ENCODE measurements around the gene AGBL1.

The AGBL1 gene

DNA sequence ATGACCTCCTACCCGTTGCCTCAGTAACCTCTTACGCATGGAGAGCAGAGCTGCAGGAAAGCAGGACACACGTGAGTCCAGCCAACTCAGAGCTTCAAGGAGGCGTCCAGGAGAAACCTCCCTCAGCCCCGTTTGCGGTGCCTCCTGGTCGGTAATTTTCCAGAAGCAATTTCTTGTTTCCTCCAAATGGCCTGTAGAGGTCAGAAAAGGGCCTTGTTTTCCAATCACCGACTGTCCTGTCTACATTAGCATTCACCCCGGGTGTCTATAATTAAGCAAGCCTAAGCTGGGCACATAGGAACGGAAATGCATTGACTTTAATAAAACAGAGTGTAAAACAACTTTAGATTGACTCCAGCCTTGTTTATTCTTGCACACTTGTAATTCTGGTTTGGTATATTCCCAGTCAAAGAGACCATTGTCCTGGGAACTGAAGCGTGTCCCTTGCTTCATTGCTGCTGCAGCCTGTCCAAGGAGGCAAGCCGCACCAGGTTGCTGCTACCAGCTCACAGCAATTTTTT is 836.2 kb downstream of the AGBL1 start:
- H3K27ac Mint-ChIP-seq: no peak overlapping the region
- no peaks in the 10 kb centered on the region for H3K4me1 Mint-ChIP-seq
- peaks cover 10% of the 10 kb centered on the region for H3K27me3 Mint-ChIP-seq (ENCODE audit: low read depth)
- no peaks in the 10 kb centered on the region for H3K36me3 Mint-ChIP-seq (ENCODE audit: low read depth)
- H3K9me3 Mint-ChIP-seq: no peaks in the 10 kb centered on the region
- no peak overlapping the region for H3K4me3 Mint-ChIP-seq
- TF ChIP-seq, protein P1, sequence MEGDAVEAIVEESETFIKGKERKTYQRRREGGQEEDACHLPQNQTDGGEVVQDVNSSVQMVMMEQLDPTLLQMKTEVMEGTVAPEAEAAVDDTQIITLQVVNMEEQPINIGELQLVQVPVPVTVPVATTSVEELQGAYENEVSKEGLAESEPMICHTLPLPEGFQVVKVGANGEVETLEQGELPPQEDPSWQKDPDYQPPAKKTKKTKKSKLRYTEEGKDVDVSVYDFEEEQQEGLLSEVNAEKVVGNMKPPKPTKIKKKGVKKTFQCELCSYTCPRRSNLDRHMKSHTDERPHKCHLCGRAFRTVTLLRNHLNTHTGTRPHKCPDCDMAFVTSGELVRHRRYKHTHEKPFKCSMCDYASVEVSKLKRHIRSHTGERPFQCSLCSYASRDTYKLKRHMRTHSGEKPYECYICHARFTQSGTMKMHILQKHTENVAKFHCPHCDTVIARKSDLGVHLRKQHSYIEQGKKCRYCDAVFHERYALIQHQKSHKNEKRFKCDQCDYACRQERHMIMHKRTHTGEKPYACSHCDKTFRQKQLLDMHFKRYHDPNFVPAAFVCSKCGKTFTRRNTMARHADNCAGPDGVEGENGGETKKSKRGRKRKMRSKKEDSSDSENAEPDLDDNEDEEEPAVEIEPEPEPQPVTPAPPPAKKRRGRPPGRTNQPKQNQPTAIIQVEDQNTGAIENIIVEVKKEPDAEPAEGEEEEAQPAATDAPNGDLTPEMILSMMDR (IDR thresholded peaks at IDR 0.05; ENCODE audit: unreplicated experiment in 3 of 3): peak; percentile 50 to 61 (median 60)

DNA sequence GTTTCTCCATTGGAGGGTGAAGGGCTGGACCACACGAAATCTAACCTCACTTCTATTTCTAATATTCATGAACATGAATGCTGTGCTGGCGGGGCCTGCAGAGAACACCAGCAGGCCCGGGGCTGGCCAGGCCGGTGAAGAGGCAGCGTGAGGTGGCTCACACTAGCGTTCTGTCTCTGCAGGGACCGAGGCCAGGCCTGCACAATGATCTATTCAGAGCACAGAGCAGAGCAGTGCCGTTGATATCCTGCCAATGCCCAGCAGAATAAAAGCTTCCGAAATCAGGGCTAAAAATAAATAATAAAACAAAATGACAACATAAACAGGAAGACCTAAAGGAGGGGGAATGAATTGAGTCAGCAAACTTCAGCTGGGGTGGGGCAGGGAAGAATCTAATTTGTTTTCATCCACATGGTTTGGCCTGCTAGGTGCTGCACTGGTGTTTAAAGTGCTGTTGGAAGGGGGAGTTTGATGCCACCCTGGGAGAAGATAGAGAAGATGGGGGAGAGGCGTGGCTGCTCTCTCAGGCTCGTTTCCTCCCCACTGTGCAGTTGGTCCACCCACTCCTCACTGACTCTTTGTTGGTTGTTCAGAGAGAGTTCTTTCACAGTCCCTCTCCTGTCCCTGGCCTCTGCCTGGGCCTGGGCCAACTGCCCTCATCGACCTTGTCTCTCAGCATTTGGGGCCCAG is 837.1 kb downstream of the AGBL1 start:
- H3K36me3 Mint-ChIP-seq (ENCODE audit: low read depth): no peaks in the 10 kb centered on the region
- TF ChIP-seq, protein P1 (IDR thresholded peaks at IDR 0.05; ENCODE audit: unreplicated experiment in 3 of 3): no peak
- H3K4me1 Mint-ChIP-seq: no peaks in the 10 kb centered on the region
- H3K27ac Mint-ChIP-seq: no peak overlapping the region
- H3K9me3 Mint-ChIP-seq: no peaks in the 10 kb centered on the region
- no peak overlapping the region for H3K4me3 Mint-ChIP-seq
- H3K27me3 Mint-ChIP-seq (ENCODE audit: low read depth): peaks cover 10% of the 10 kb centered on the region

DNA sequence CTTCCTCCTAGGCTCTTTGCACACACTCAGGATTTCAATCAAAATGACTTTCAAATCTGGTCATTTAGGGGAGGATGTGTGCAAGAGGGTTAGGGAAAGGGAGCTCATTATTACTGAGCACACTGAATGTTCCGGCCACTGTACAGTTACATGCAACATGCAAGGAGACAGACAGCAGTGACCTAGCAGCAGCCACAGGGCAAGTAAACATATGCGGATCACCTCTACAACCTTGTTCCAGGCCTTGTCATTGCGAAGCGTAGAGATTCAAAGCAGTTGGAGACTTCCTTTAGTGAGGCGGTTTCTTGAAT is 837.6 kb downstream of the AGBL1 start:
- TF ChIP-seq, protein P1 (IDR thresholded peaks at IDR 0.05; ENCODE audit: unreplicated experiment in 3 of 3): no peak
- H3K4me3 Mint-ChIP-seq: no peak overlapping the region

GRCh38 chr15:86919581-86919980 is 839.9 kb downstream of the AGBL1 start:
- TF ChIP-seq, protein P1 (IDR thresholded peaks at IDR 0.05; ENCODE audit: unreplicated experiment in 3 of 3): no peak
- Mint-ChIP-seq H3K27ac (no peak overlapping the region), H3K27me3 (ENCODE audit: low read depth) (peaks cover 4% of the 10 kb centered on the region), H3K9me3 (no peaks in the 10 kb centered on the region), H3K4me3 (no peak overlapping the region), H3K4me1 (no peaks in the 10 kb centered on the region), H3K36me3 (ENCODE audit: low read depth) (no peaks in the 10 kb centered on the region)

More for the DNA sequence above, 837.6 kb downstream of the AGBL1 start:
- H3K9me3 Mint-ChIP-seq: no peaks in the 10 kb centered on the region
- H3K36me3 Mint-ChIP-seq (ENCODE audit: low read depth): no peaks in the 10 kb centered on the region
- no peaks in the 10 kb centered on the region for H3K4me1 Mint-ChIP-seq
- H3K27ac Mint-ChIP-seq: no peak overlapping the region
- H3K27me3 Mint-ChIP-seq (ENCODE audit: low read depth): peaks cover 10% of the 10 kb centered on the region

DNA sequence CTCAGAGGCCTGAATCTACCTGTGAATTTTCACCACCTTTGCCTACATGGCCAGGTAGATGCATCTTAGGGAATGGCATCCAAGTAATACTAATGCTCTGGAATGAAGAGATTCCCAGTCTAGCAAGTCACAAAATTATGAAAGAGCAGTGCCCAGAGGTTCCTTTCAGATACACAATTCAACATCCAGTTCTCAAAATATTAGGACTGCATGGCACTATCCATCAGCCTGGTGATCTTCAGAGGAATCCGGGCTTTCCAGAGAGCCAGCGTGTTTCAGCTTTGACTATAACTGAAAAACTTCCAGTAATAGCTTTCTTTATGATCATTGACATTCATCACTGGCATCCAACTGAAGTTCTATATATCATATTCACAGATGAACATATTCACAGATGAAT is 849.8 kb downstream of the AGBL1 start:
- Mint-ChIP-seq H3K9me3 (no peaks in the 10 kb centered on the region), H3K4me3 (no peak overlapping the region), H3K4me1 (no peaks in the 10 kb centered on the region), H3K27ac (no peak overlapping the region), H3K27me3 (ENCODE audit: low read depth) (no peaks in the 10 kb centered on the region), H3K36me3 (ENCODE audit: low read depth) (no peaks in the 10 kb centered on the region)
- TF ChIP-seq, protein P1 (IDR thresholded peaks at IDR 0.05; ENCODE audit: unreplicated experiment in 3 of 3): no peak

DNA sequence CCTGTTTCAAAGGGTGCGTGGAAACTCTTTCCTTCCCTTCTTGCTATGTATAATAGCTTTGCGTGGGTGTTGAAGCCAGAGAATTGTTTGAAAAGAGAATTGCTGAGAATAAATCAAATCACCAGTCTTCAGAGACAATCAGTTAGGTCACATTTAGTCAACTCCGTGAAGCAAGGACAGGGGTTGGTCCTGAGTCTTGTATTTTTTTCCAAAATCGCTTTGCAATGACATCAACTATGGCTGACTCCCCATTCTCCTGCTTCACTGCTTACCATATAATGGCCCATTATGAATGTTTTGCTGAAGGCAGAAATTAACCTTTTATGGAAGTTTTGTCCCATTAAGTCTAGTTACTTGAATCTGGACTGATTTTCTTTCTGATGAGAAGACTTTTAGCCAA is 852.8 kb downstream of the AGBL1 start:
- no peak overlapping the region for H3K27ac Mint-ChIP-seq
- no peaks in the 10 kb centered on the region for H3K27me3 Mint-ChIP-seq (ENCODE audit: low read depth)
- no peaks in the 10 kb centered on the region for H3K4me1 Mint-ChIP-seq
- TF ChIP-seq, protein P1 (IDR thresholded peaks at IDR 0.05; ENCODE audit: unreplicated experiment in 3 of 3): no peak
- H3K9me3 Mint-ChIP-seq: no peaks in the 10 kb centered on the region
- no peaks in the 10 kb centered on the region for H3K36me3 Mint-ChIP-seq (ENCODE audit: low read depth)
- no peak overlapping the region for H3K4me3 Mint-ChIP-seq

Data from nephron (organoid).